Measurements from ENCODE around the gene CFAP74. TPM values are rescaled to one million over a fixed set of nuclear protein-coding genes. Genes with fewer than 3 reads are reported as not detected.
A peak's percentile ranks its signal among the peaks of the same experiment; 100 is the strongest.

CFAP74 gene
- total and polyA plus RNA-seq, 2 of the 4 experiments (the other 2 are of a cell fraction), result not detected

GRCh38 chr1:2042830-2043773 lies 39.5 kb upstream of the CFAP74 start:
- no peak for TF ChIP-seq MAZ (IDR thresholded peaks at IDR 0.05; ENCODE audit: borderline replicate concordance, low read depth, low read length)
- TF ChIP-seq NFE2L2 (IDR thresholded peaks at IDR 0.05; ENCODE audit: low read depth, low read length), result no peak
- no peak for TF ChIP-seq RCOR1 (IDR thresholded peaks at IDR 0.05; ENCODE audit: insufficient replicate concordance, low read length)
- no peak for TF ChIP-seq CTCF (conservative IDR thresholded peaks at IDR 0.05; ENCODE audit: low read depth, low read length)
- TF ChIP-seq RFX5 (IDR thresholded peaks at IDR 0.05; ENCODE audit: low read depth, low read length), result no peak
- no peak for TF ChIP-seq USF2 (IDR thresholded peaks at IDR 0.05; ENCODE audit: low read depth, low read length)
- H3K9me1 ChIP-seq (ENCODE audit: insufficient read depth, low read length), result no peaks in the 10 kb centered on the region
- H3K4me2 ChIP-seq (ENCODE audit: low read depth, low read length), result no peak overlapping the region
- no peaks in the 10 kb centered on the region; the same call in 1 of the 2 replicates for H4K20me1 ChIP-seq (ENCODE audit: insufficient read depth, low read length)
- no peak overlapping the region for H4K91ac ChIP-seq (ENCODE audit: insufficient read depth, low read depth, low read length)
- H3K27ac ChIP-seq (ENCODE audit: insufficient read depth, low read length), result no peak overlapping the region
- dilution Hi-C loops (cut with HindIII; ENCODE audit: low sequenced_read_pairs, unreplicated experiment), result no loop called here
- H3K79me1 ChIP-seq (ENCODE audit: low read depth in 1 of 2, low read length in 2 of 2), result no peaks in the 10 kb centered on the region
- no peak overlapping the region for H2BK5ac ChIP-seq (ENCODE audit: low read depth, low read length, poor library complexity, severe bottlenecking)
- intact Hi-C loops (cut with micrococcal nuclease), result no loop called here
- H3K4me3 ChIP-seq (ENCODE audit: insufficient read depth, low read depth, low read length), result no peak overlapping the region
- H4K5ac ChIP-seq (ENCODE audit: low read depth, low read length), result no peak overlapping the region
- H3K4me1 ChIP-seq (ENCODE audit: control insufficient read depth, insufficient read depth, low read length), result peaks cover 2% of the 10 kb centered on the region; the same call in 1 of the 2 replicates
- H2BK20ac ChIP-seq (ENCODE audit: low read depth, low read length), result no peak overlapping the region
- no peak overlapping the region for H2AFZ ChIP-seq (replicated peaks; ENCODE audit: low read length, poor library complexity)
- in situ Hi-C loops (cut with MboI; ENCODE audit: low sequenced_read_pairs), result loop anchor here (10.0 kb wide), 1 partner anchor 88 kb away; no protein-coding TSS in a partner anchor
- POLR2A ChIA-PET (ENCODE audit: unreplicated experiment), result no interaction called here
- no peak overlapping the region for H3K14ac ChIP-seq (replicated peaks; ENCODE audit: low read depth, low read length)
- peaks cover 5% of the 10 kb centered on the region; the same call in 1 of the 2 replicates for H3K9me3 ChIP-seq (ENCODE audit: control insufficient read depth, insufficient read depth, low read length)
- no peak overlapping the region for H3K56ac ChIP-seq (ENCODE audit: extremely low read depth, insufficient read depth, low read length)
- no peak overlapping the region for H4K8ac ChIP-seq (ENCODE audit: low read depth in 2 of 2, low read length in 2 of 2)
- CTCF ChIA-PET, result interaction anchor here (0.6 to 2.1 kb wide), 4 partner anchors 18 to 190 kb away, joined by 3 to 8 read pairs (median 4); partner anchors contain the start of gene CFAP74
- no TSS peak for BruUV-seq (replicated peaks)
- DNase-seq (no peak), ATAC-seq (ENCODE audit: low read depth) (no peak)
- H2BK120ac ChIP-seq (ENCODE audit: low read depth, low read length), result no peak overlapping the region
- H2AK5ac ChIP-seq (ENCODE audit: low read depth, low read length), result no peak overlapping the region
- no peak overlapping the region for H3K4ac ChIP-seq (ENCODE audit: low read depth, low read length)
- H3K9ac ChIP-seq (ENCODE audit: low read depth, low read length), result no peak overlapping the region
- no peak overlapping the region for H2BK15ac ChIP-seq (ENCODE audit: low read depth, low read length)
- H3K36me3 ChIP-seq (ENCODE audit: control insufficient read depth, insufficient read depth, low read length), result no peaks in the 10 kb centered on the region
- peaks cover 45% of the 10 kb centered on the region for H3K27me3 ChIP-seq (ENCODE audit: control insufficient read depth, insufficient read depth, low read length)
- 82% methylated on average over 28 of the region's 41 CpGs; no CpG with 5 or more reads in 1 of the 2 experiments for WGBS, 2 experiments (ENCODE audit: extremely low coverage in 2 of 2, insufficient read length in 1 of 2)
- peak overlapping the region; percentile 42 for H2AK9ac ChIP-seq (replicated peaks; ENCODE audit: low read depth, low read length, poor library complexity)
- no peak overlapping the region for H3K18ac ChIP-seq (ENCODE audit: low read depth, low read length)
- no peak overlapping the region for H3K23ac ChIP-seq (ENCODE audit: low read depth, low read length)
